ENCODE measurements around the gene LRRC8C.
"Not testable (repeated sequence)": the region's sequence is repeated elsewhere in the genome, so short reads cannot be mapped to it uniquely, and the experiment has no call there.

Gene LRRC8C

GRCh38 chr1:89620664-89621063 is 12.3 kb upstream of the LRRC8C start:
- H3K4me1 ChIP-seq (ENCODE audit: control insufficient read depth, insufficient read depth, low read length, unreplicated experiment), result no peaks in the 10 kb centered on the region
- no peaks in the 10 kb centered on the region for H3K27me3 ChIP-seq (ENCODE audit: insufficient read depth, low read length)
- H3K4me3 ChIP-seq (ENCODE audit: low read depth, low read length), result no peak overlapping the region
- no peaks in the 10 kb centered on the region for H3K36me3 ChIP-seq (ENCODE audit: insufficient read depth, low read length)
- H2AFZ ChIP-seq (ENCODE audit: low read length, unreplicated experiment), result no peak overlapping the region
- no peak overlapping the region for H3K27ac ChIP-seq (ENCODE audit: low read depth, low read length)
- H3K79me2 ChIP-seq (ENCODE audit: control insufficient read depth, insufficient read depth, low read length, unreplicated experiment), result no peaks in the 10 kb centered on the region

GRCh38 chr1:89622895-89623294 is 10.0 kb upstream of the LRRC8C start:
- H3K4me1 ChIP-seq (ENCODE audit: control insufficient read depth, insufficient read depth, low read length, unreplicated experiment), result no peaks in the 10 kb centered on the region
- H3K79me2 ChIP-seq (ENCODE audit: control insufficient read depth, insufficient read depth, low read length, unreplicated experiment), result no peaks in the 10 kb centered on the region
- H3K4me3 ChIP-seq (ENCODE audit: low read depth, low read length), result no peak overlapping the region
- H3K36me3 ChIP-seq (ENCODE audit: insufficient read depth, low read length), result no peaks in the 10 kb centered on the region
- H3K27ac ChIP-seq (ENCODE audit: low read depth, low read length), result no peak overlapping the region
- H3K27me3 ChIP-seq (ENCODE audit: insufficient read depth, low read length), result no peaks in the 10 kb centered on the region
- no peak overlapping the region for H2AFZ ChIP-seq (ENCODE audit: low read length, unreplicated experiment)

GRCh38 chr1:89624314-89624713 is 8.6 kb upstream of the LRRC8C start:
- no peaks in the 10 kb centered on the region for H3K79me2 ChIP-seq (ENCODE audit: control insufficient read depth, insufficient read depth, low read length, unreplicated experiment)
- H3K4me1 ChIP-seq (ENCODE audit: control insufficient read depth, insufficient read depth, low read length, unreplicated experiment), result no peaks in the 10 kb centered on the region
- no peaks in the 10 kb centered on the region for H3K27me3 ChIP-seq (ENCODE audit: insufficient read depth, low read length)
- H3K27ac ChIP-seq (ENCODE audit: low read depth, low read length), result no peak overlapping the region
- H2AFZ ChIP-seq (ENCODE audit: low read length, unreplicated experiment), result no peak overlapping the region
- H3K36me3 ChIP-seq (ENCODE audit: insufficient read depth, low read length), result no peaks in the 10 kb centered on the region
- H3K4me3 ChIP-seq (ENCODE audit: low read depth, low read length), result no peak overlapping the region

GRCh38 chr1:89624715-89625323 is 8.1 kb upstream of the LRRC8C start:
- Histone ChIP-seq H3K27me3 (ENCODE audit: insufficient read depth, low read length) (no peaks in the 10 kb centered on the region), H3K79me2 (ENCODE audit: control insufficient read depth, insufficient read depth, low read length, unreplicated experiment) (no peaks in the 10 kb centered on the region), H3K4me1 (ENCODE audit: control insufficient read depth, insufficient read depth, low read length, unreplicated experiment) (no peaks in the 10 kb centered on the region), H3K4me3 (ENCODE audit: low read depth, low read length) (no peak overlapping the region), H3K36me3 (ENCODE audit: insufficient read depth, low read length) (no peaks in the 10 kb centered on the region), H2AFZ (ENCODE audit: low read length, unreplicated experiment) (no peak overlapping the region), H3K27ac (ENCODE audit: low read depth, low read length) (no peak overlapping the region)

- no peak overlapping the region for H2AFZ ChIP-seq (ENCODE audit: low read length, unreplicated experiment)
- H3K27ac ChIP-seq (ENCODE audit: low read depth, low read length), result no peak overlapping the region
- no peak overlapping the region for H3K4me3 ChIP-seq (ENCODE audit: low read depth, low read length)
- H3K4me1 ChIP-seq (ENCODE audit: control insufficient read depth, insufficient read depth, low read length, unreplicated experiment), result no peaks in the 10 kb centered on the region
- no peaks in the 10 kb centered on the region for H3K79me2 ChIP-seq (ENCODE audit: control insufficient read depth, insufficient read depth, low read length, unreplicated experiment)
- no peaks in the 10 kb centered on the region for H3K27me3 ChIP-seq (ENCODE audit: insufficient read depth, low read length)
- no peaks in the 10 kb centered on the region for H3K36me3 ChIP-seq (ENCODE audit: insufficient read depth, low read length)
Measured at GRCh38 chr1:89627596-89627962, 5.3 kb upstream of the LRRC8C start.

GRCh38 chr1:89629146-89629545 is 3.8 kb upstream of the LRRC8C start:
- H3K36me3 ChIP-seq (ENCODE audit: insufficient read depth, low read length), result no peaks in the 10 kb centered on the region
- H3K79me2 ChIP-seq (ENCODE audit: control insufficient read depth, insufficient read depth, low read length, unreplicated experiment), result peaks cover 6% of the 10 kb centered on the region
- no peak overlapping the region for H2AFZ ChIP-seq (ENCODE audit: low read length, unreplicated experiment)
- H3K27ac ChIP-seq (ENCODE audit: low read depth, low read length), result no peak overlapping the region
- no peak overlapping the region for H3K4me3 ChIP-seq (ENCODE audit: low read depth, low read length)
- no peaks in the 10 kb centered on the region for H3K27me3 ChIP-seq (ENCODE audit: insufficient read depth, low read length)
- peaks cover under 1% of the 10 kb centered on the region for H3K4me1 ChIP-seq (ENCODE audit: control insufficient read depth, insufficient read depth, low read length, unreplicated experiment)

- H3K27me3 ChIP-seq (ENCODE audit: insufficient read depth, low read length); H3K4me1 ChIP-seq (ENCODE audit: control insufficient read depth, insufficient read depth, low read length, unreplicated experiment); H3K36me3 ChIP-seq (ENCODE audit: insufficient read depth, low read length); H3K27ac ChIP-seq (ENCODE audit: low read depth, low read length); H3K4me3 ChIP-seq (ENCODE audit: low read depth, low read length); H2AFZ ChIP-seq (ENCODE audit: low read length, unreplicated experiment): not testable (repeated sequence)
- peaks cover 11% of the 10 kb centered on the region for H3K79me2 ChIP-seq (ENCODE audit: control insufficient read depth, insufficient read depth, low read length, unreplicated experiment)
Measured at GRCh38 chr1:89629600-89629999, 3.3 kb upstream of the LRRC8C start.

GRCh38 chr1:89630048-89630447 is 2.9 kb upstream of the LRRC8C start:
- peaks cover 13% of the 10 kb centered on the region for H3K79me2 ChIP-seq (ENCODE audit: control insufficient read depth, insufficient read depth, low read length, unreplicated experiment)
- no peak overlapping the region for H3K4me3 ChIP-seq (ENCODE audit: low read depth, low read length)
- no peaks in the 10 kb centered on the region for H3K36me3 ChIP-seq (ENCODE audit: insufficient read depth, low read length)
- no peak overlapping the region for H3K27ac ChIP-seq (ENCODE audit: low read depth, low read length)
- H2AFZ ChIP-seq (ENCODE audit: low read length, unreplicated experiment), result no peak overlapping the region
- peaks cover 5% of the 10 kb centered on the region for H3K4me1 ChIP-seq (ENCODE audit: control insufficient read depth, insufficient read depth, low read length, unreplicated experiment)
- H3K27me3 ChIP-seq (ENCODE audit: insufficient read depth, low read length), result no peaks in the 10 kb centered on the region

GRCh38 chr1:89631816-89632656 is 884 bp upstream of the LRRC8C start:
- Histone ChIP-seq H3K4me1 (ENCODE audit: control insufficient read depth, insufficient read depth, low read length, unreplicated experiment) (peaks cover 22% of the 10 kb centered on the region), H3K36me3 (ENCODE audit: insufficient read depth, low read length) (no peaks in the 10 kb centered on the region), H3K27me3 (ENCODE audit: insufficient read depth, low read length) (no peaks in the 10 kb centered on the region), H3K4me3 (ENCODE audit: low read depth, low read length) (peak overlapping the region; percentile 86), H3K27ac (ENCODE audit: low read depth, low read length) (no peak overlapping the region), H2AFZ (ENCODE audit: low read length, unreplicated experiment) (peak overlapping the region; percentile 51), H3K79me2 (ENCODE audit: control insufficient read depth, insufficient read depth, low read length, unreplicated experiment) (peaks cover 25% of the 10 kb centered on the region)

- Histone ChIP-seq H3K79me2 (ENCODE audit: control insufficient read depth, insufficient read depth, low read length, unreplicated experiment) (peaks cover 38% of the 10 kb centered on the region), H3K36me3 (ENCODE audit: insufficient read depth, low read length) (no peaks in the 10 kb centered on the region), H3K27ac (ENCODE audit: low read depth, low read length) (peak overlapping the region; percentile 37; the same call in 1 of the 2 replicates), H3K27me3 (ENCODE audit: insufficient read depth, low read length) (no peaks in the 10 kb centered on the region), H3K4me1 (ENCODE audit: control insufficient read depth, insufficient read depth, low read length, unreplicated experiment) (peaks cover 35% of the 10 kb centered on the region), H2AFZ (ENCODE audit: low read length, unreplicated experiment) (peak overlapping the region; percentile 19), H3K4me3 (ENCODE audit: low read depth, low read length) (peak overlapping the region; percentile 86)
Measured at GRCh38 chr1:89633248-89633799, 404 bp downstream of the LRRC8C start.
